C4-2B (cell line): ENCODE results near the gene WDR48.

Experiments
- CTCF ChIP-seq: fragments of 450-650 bp; conservative IDR thresholded peaks from 2 replicates; pipeline ENCODE4 v1.5.1; 2017; ENCODE audit warnings: mild to moderate bottlenecking
- ZFX ChIP-seq: fragments of 450-650 bp; IDR thresholded peaks from 2 replicates; pipeline ENCODE4 v1.6.1; 2017

GRCh38 chr3:39094851-39095677 is 43.2 kb downstream of the WDR48 start:
- TF ChIP-seq CTCF (no peak), ZFX (no peak)
